ENCODE measurements around the gene HNRNPA1.
"Not testable (repeated sequence)": the region's sequence is repeated elsewhere in the genome, so short reads cannot be mapped to it uniquely, and the experiment has no call there.

The HNRNPA1 gene

GRCh38 chr12:54277823-54278276, 2.7 kb upstream of the HNRNPA1 start:
- DNase-seq, result no peak

DNA sequence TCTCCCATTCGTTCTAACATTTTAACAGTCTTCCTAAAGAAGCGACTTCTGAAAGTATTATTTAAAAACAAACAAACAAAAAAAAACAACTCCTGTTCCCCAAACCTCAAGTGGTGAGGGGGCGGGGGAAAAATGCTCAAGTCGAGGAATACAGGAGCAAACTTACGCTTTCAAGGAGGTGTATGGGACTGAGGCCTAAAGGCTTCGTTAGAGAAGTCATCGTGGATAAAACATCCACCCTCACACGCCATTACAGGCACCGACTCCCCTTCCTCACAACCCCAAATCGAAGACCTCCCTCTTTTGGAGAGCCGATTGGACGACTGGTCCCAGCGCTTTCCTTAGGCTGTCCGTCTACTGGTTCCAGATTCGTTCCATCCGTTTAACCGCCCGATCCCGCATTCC, 1.3 kb upstream of the HNRNPA1 start:
- no peak for DNase-seq

- peak; percentile 98 to 99 (median 98) for DNase-seq
These were observed 676 bp upstream of the HNRNPA1 start, which contains the start of gene CBX5 for GRCh38 chr12:54279632-54280467. Gene CBX5, minus strand, starts transcription at chr12:54280122. Its CDS starts 22,472 bp downstream, at chr12:54257650.

DNA sequence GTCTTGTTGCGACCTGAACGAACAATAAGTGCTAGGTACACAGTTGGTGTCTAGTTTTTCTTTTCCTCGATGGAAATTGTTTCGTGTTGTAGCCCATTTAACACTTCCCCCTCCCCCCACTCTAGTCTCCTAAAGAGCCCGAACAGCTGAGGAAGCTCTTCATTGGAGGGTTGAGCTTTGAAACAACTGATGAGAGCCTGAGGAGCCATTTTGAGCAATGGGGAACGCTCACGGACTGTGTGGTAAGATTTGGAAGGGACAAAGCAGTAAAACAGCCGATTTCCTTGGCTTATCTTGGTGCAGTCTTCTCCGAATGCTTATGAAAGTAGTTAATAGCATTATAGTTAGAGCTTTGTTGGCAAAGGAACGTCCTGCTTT, 724 bp downstream of the HNRNPA1 start:
- not testable (repeated sequence) for DNase-seq

- not testable (repeated sequence) for DNase-seq
These were observed 1.2 kb downstream of the HNRNPA1 start for GRCh38 chr12:54281694-54282093.

DNA sequence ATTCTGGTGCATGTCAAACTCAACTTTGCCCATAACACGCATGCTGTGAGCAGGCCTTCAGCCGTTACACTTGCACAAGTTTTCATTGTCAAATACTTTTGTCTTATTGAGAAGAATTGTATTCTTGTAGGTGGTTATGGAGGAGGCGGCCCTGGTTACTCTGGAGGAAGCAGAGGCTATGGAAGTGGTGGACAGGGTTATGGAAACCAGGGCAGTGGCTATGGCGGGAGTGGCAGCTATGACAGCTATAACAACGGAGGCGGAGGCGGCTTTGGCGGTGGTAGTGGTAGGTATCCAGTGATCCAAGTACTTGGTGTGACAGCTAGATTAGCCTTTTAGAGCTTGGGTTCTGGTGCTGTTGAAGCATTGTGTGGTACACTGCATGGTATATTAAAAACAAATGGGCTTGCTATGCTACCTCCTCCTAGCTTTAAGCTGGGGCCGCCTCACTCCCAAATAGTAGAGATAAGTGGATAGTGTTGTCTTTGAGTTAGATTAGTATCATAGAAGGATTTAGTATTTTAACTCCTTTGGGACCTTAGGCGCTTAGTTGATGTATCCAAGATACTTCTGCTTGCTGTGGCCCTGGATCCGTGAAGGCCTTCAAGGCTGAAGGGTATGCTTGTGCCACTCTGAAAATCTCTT, 2.5 kb downstream of the HNRNPA1 start:
- no peak for DNase-seq

DNA sequence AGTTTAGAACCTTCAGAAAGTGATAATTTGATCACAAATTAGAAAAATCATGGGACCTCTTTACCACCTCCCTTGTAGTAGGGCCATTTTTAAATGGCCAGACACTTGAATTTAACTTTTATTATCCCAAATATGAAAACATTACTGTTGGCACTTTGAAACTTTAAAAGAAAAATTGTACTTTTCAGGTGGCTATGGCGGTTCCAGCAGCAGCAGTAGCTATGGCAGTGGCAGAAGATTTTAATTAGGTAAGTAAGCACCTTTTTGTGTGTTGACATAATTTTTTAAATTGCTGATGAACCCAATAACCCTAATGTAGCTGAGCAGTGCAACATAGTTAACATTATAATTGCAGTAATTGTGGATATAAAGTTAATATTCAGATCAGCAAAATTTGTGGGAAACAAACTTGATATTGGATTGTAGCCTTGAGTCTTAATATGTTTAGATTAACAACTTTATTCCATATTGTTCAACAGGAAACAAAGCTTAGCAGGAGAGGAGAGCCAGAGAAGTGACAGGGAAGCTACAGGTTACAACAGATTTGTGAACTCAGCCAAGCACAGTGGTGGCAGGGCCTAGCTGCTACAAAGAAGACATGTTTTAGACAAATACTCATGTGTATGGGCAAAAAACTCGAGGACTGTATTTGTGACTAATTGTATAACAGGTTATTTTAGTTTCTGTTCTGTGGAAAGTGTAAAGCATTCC, 3.7 kb downstream of the HNRNPA1 start:
- not testable (repeated sequence) for DNase-seq

- no peak for DNase-seq
These were observed 4.9 kb downstream of the HNRNPA1 start for GRCh38 chr12:54285150-54286041.

- DNase-seq, result no peak
These were observed 5.8 kb downstream of the HNRNPA1 start for GRCh38 chr12:54286042-54287030.

DNA sequence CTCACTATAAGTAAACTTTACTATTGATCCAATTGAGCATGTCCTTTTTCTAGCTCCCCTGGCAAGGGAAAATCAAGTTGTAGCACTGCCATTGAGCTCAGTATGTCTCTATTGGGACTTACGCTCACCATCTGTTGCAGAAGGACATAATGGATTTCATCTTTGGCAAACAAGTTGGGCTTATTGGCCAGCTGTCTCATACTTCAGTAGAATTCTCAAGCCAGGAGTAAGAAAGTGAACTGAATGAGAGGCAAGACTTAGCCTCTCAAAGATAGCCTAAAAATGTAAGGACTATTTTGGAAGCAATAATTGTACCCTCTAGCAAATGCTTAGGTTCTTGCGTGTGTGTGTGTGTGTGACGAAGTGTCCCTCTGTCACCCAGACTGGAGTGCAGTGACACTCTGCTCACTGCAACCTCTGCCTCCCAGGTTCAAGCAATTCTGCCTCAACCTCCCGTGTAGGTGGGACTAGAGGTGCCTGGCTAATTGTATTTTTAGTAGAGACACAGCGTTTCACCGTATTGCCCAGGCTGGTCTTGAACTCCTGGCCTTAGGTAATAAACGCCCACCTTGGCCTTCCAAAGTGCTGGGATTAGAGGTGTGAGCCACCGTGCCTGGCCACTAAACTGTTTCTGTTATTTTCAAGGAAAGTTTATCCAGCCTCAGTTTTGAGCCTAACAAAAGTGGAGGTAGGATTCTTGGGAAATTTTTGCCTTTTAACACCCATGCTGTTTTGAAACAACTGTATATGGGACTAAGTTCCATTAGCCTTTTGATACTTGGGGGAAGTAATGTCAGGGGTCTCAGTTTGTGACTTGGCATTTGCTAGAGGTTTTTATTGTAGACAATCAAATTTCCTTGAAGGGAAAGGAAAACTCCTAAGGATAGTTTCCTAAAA, 7.0 kb downstream of the HNRNPA1 start:
- no peak for DNase-seq

DNA sequence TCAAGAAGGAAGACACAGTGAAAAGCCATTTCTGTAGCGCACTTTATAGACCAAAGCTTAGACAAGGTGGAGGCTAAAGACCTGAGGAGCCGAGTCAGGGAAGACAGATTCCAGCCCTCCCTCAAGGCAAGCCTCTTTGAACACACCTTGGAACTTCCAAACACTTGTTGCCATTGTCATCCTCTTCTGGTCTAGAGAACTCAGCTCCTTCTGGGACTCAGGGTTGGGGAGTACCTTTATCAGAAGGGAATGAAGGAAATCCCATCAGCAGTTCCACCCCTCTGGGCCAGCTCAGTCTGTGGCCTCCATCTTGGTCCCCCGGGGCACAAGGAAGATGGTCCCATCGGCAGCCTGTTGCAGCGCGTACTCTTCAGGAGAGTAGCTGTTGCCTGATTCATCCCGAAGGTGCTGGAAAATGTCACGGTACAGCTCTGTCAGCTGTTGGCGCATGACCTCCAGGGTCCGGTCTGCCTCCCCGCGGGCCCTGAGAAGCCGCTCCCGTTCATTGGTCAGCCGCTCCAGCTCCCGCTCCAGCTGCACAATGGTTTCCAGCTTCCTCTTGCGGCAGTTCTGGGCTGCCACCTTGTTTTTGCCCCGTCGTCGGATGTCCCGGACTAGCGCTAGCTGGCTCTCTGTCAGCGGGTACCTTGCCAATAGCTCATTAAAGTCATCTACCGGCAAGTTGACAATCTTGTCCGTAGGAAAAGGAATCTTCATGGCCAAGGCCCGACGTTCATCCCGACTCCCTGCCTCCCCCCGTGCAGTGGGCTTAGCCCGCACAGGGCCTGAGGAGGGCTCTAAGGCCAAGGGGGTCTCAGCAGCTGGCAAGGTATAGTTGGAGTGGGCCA, 11.8 kb downstream of the HNRNPA1 start:
- DNase-seq, result no peak

GRCh38 chr12:54292931-54293241, 12.4 kb downstream of the HNRNPA1 start:
- no peak for DNase-seq

- DNase-seq, result peak in 2 of 4 experiments; percentile 20 to 47
These were observed 13.8 kb downstream of the HNRNPA1 start for GRCh38 chr12:54294152-54294952.

DNA sequence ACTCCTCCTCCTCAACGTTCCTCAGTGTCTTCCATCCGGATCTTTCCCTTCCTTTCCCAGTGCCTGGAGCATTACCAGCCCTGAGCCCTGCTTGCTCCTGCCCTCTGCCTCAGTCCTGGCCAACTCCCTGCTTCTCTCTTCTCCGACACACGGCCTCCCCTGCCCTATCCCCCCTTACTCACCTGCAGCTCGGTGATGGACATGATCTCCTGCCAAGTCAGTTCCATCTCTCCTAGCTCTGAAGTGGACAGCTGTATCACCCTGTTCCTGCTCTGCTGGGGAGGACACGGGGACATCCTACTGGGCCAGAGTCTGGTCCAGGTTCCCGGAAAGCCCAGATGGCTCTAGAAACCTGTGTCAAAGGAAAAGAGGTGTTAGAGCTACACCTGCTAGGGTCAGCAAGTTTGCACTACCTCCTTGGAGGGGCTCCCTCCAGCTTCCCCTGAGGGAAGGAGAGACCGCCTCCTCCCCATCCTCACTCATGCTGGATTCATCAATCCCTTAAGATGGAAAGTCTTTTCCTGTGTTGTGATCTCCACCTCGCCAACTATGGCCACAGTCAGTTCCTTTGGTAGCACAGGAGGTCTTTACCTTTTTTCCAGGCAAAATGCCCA, 14.5 kb downstream of the HNRNPA1 start:
- DNase-seq, result no peak

DNA sequence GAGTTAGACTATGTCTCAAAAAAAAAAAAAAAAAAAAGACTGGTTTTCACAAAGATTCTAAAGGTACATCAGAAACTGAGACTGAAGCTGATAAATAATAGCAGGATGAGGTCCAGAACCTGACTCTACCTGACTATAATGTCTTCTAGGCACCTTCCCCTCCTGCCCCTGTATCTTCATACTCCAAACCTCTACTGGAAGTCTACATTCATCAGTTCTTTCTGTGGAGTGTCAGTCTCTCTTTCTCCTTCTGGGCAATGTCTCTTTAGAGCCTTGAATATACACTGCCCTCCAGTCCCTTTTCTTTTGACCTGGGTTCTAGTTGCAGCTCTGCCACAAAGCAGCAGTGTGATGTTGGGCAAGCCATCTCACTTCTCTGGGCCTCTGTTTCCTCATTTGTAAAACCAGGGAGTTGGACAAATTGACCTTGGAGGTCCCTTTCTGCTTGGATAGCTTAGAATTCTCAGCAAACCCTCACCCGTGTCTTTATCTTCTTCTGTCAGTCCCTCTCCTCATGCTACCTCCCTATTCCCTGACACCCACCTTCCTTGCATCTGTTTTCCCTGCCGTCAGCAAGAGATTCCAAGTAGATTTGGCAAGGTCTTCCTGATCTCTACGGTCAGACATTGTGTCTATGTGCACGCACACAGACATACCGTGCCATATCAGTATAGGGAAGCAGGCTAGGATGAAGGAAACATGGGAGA, 16.0 kb downstream of the HNRNPA1 start:
- DNase-seq, result no peak

GRCh38 chr12:54298904-54299303, 18.4 kb downstream of the HNRNPA1 start:
- DNase-seq, result no peak

DNA sequence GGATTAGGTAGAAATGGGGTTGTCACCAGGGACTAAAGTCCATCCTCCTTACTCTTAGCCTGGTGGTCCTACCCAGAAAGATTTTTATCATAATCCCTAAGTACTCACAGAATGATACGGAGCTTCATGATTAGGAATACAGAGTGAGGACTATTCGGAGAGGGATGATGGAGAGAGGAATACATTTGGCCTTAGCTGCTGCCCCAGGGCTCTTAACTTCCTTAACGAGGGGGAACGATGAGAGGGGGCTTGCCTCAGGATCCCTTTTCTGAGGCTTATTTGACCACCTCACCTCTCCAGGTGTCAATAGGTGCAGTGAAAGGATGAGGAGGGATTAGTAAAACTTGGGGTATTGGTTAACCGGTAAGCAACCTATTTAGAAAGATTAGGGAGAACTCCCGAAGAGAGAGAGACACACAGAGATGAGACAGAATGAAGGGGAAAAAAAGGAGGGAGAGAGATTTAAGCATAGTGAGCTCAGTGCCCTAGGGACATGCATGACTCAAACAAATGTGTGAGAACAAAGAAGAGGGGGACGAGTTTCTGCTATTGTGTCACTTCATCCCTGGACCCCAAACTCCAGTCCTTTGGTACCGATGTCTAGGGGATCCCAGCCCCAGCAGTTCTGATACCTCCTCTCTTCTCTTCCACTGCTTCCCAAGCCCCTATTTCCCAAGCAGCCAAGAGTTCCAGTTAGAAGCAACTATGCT, 19.1 kb downstream of the HNRNPA1 start:
- no peak for DNase-seq
